ENCODE data around the gene SIX3.

DNA sequence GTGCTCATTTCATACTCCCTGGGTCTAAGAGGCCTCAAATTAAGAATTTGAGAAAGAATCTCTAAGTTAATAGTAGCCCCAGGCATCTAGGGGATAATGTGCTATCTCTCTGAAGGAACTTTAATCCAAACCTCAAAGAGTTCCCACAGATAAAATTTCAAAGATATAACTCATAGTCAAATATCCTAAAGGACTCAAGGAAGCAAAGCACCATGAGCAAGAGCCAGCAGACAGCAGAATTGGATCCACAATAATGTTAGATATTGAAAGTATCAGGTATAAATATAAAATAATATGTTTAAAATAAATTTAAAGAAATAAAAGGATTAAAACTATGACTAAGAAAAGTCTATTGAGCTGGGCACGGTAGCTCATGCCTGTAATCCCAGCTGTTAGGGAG, 31.7 kb upstream of the SIX3 start:
- TF ChIP-seq, protein P1, sequence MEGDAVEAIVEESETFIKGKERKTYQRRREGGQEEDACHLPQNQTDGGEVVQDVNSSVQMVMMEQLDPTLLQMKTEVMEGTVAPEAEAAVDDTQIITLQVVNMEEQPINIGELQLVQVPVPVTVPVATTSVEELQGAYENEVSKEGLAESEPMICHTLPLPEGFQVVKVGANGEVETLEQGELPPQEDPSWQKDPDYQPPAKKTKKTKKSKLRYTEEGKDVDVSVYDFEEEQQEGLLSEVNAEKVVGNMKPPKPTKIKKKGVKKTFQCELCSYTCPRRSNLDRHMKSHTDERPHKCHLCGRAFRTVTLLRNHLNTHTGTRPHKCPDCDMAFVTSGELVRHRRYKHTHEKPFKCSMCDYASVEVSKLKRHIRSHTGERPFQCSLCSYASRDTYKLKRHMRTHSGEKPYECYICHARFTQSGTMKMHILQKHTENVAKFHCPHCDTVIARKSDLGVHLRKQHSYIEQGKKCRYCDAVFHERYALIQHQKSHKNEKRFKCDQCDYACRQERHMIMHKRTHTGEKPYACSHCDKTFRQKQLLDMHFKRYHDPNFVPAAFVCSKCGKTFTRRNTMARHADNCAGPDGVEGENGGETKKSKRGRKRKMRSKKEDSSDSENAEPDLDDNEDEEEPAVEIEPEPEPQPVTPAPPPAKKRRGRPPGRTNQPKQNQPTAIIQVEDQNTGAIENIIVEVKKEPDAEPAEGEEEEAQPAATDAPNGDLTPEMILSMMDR (IDR thresholded peaks at IDR 0.05; ENCODE audit: low read depth, low read length): no peak
- TF ChIP-seq EZH2phosphoT487 (IDR thresholded peaks at IDR 0.05; ENCODE audit: low read depth): no peak

Measured in OCI-LY3 (cell line).